HG03520 (cell line): ENCODE results near the gene EFCC1.
A peak's percentile ranks its signal among the peaks of the same experiment; 100 is the strongest.

Experiments used
- ATAC-seq: cut with Tn5 transposase; IDR thresholded peaks from one replicate; pipeline ENCODE4 v1.9.1; 2021; ENCODE audit warnings: mild to moderate bottlenecking, moderate library complexity; ENCODE audit not compliant: unreplicated experiment

EFCC1 gene

DNA sequence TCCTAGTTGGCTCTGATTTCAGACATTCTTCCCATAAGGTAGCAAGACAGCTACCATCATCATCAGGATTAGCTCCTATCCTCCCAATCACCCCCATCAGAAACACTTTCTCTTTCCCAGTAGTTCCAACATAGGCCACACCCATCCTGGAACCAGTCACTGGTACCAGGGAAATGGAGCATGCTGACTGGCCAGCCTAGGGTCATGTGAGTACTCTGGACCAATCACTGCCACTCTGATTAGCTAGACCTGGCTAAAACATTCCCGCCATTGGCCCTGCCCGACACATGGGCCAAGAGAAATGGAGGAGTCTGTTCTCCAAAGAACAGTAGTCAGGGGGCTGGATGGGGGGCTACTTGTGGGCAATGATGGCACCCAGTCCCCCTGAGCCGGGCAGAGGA is 12.4 kb downstream of the EFCC1 start:
- no peak for ATAC-seq

GRCh38 chr3:129014148-129014547 is 13.0 kb downstream of the EFCC1 start:
- ATAC-seq: no peak

DNA sequence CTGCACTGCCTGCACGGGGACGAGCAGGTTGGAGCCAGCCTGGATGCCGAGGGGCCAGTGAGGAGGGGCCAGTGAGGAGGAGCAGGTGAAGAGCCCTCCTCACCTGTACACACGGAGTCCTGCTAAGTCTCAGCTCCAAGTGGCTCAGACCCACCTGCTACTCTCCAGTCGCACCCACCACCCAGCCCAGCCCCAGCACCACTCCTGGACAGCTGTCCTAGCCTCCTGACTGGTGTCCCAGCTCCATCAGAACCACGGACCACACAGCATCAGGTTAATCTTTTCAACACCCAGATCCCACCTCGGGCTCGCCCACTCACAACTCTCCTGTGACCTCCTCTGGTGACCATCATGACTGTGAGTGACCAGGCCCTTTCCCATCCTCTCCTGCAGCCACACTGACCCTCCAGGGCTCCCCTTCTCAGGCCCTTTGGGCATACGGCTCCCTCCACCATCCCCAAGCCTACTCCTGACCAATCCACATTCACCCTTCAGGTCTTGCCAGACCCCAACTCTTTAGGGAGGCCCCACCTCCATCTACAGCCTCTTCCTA is 13.8 kb downstream of the EFCC1 start:
- ATAC-seq: no peak

GRCh38 chr3:129015388-129016105 is 14.4 kb downstream of the EFCC1 start:
- ATAC-seq: no peak

GRCh38 chr3:129016356-129016719 is 15.2 kb downstream of the EFCC1 start:
- ATAC-seq: no peak

DNA sequence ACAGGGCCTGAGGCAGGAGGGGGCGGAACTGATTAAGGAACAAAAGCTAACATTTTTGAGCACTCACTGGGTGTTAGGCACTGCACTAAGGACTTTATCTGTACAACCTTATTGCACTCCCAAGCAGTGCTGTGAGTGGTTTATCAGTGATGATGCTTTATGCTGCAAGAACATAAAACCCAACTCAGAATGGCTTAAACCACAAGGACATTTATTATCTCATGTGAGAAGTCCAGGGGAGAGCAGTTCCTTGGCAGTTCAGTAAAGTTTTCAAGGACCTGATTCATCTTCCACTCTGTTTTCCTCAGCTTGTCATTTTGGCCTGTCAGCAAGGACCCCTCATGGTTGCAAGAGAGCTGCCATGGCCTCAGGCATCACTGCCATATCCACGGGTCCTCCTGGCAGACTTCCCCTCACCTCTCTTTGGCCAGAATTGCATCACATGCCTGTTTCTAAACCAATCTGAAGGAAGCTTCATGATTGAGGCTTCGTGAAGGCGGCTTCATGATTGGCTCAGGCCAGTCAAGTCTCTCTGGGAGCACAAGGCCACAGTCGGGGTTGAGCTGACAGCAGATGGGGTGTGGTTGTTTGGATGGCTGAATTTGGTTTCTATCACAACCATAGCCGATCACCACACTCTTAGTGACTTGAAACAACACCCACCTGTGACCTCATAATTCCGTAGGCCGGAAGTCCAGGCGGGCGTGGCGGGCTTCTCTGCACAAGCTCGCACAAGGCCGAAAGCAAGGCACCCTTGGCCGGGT is 15.8 kb downstream of the EFCC1 start:
- ATAC-seq: no peak

GRCh38 chr3:129017484-129017899 is 16.4 kb downstream of the EFCC1 start:
- ATAC-seq: no peak

- ATAC-seq: no peak
These were observed 17.2 kb downstream of the EFCC1 start for GRCh38 chr3:129018271-129018670.

DNA sequence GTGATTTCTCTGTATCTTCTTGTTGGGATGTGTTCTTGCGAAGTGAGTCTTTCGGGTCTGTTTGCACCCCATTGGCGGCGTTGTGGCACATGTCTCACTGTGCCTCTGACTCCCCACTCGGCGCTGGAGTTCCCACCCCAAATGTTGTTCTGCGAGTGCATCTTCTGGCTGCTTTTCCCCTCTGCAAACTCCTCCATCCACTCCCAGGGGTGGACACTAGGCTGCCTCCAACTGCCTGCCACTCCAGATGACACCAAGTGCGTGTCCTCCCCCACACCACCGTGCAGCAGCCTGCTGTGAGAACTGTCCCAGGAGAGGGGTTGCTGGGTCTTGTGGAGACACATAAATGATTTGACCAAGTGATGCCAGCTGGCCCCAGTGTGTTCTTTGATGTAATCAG is 17.6 kb downstream of the EFCC1 start:
- no peak for ATAC-seq

- ATAC-seq: no peak
These were observed 18.2 kb downstream of the EFCC1 start for GRCh38 chr3:129019266-129019665.

DNA sequence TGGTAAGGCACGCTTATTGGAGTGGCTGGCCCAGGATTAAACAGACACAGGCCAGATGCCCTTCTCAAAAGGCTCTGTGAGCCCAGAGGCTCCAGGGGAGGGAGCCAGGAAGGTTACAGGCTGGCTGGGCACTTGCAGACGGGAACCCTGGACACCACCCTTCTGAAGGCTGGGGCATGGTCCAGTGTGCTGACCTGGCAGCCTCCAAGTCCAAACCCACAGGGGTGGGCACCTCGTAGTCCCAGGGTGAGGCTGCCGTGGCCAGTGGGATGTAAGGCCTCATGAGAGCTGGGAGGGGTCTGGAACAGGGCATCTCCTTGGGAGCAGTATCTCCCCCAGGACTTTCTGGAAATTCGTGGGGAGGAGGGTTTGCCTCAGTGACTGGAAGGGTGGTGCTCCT is 19.6 kb downstream of the EFCC1 start:
- ATAC-seq: no peak

DNA sequence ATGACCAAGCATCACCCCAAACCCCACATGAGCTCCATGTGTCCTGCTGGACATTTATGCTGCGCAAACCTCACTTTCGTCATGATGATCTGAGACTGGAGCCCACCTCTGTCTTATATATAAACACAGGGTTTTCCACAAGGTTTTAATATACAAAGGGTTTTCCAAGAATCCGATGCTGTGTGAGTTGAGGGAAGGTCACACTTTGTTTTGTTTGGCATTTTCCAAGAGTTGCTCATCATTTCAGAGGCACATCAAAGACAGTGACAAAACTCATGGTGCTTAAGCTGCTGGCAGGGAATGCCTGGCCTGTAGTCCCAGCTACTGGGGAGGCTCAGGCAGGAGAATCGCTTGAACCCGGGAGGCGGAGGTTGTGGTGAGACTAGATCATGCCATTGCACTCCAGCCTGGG is 20.0 kb downstream of the EFCC1 start:
- ATAC-seq: no peak

DNA sequence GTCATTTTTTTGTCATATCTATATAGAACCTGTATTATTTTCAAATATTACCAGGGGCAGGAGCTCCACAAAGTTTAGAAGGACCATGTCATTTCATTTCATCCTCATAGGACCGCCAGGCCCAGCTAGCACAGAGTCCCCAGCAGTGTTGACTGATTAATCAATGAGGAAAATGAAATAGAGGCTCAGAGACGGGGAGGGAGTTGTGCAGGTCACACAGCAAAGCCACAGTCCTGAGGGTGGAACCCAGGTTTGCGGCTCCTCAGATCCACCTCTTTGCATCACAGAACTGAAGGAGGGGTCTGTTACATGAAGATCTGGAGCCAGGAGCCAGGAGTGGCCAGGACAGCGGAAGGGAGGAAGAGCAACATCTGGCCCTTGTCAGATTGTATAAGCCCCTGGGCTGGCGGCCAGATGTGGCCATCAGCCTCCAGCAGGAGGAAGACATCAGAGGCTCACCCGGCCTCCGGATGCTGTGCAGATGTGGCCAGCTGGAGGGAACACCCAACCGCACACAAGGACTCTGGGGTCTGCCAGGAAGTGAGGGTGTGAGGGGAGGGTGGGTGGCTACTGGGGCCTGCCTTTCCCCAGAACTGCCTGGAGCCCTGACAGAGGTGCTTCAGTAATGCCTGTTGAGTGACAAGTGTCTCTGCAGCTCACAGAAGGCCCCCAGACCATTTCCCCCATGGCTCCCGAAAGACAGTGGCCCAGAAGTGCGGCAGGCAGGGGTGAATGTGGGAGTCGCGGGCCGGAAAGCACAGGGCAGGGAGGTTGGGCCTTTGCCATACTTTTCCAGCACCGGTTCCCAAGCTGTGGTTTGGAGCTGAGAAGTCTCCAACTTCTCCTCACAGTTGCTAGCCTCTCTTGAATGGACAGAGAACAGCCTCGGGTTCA is 21.3 kb downstream of the EFCC1 start:
- ATAC-seq: no peak

DNA sequence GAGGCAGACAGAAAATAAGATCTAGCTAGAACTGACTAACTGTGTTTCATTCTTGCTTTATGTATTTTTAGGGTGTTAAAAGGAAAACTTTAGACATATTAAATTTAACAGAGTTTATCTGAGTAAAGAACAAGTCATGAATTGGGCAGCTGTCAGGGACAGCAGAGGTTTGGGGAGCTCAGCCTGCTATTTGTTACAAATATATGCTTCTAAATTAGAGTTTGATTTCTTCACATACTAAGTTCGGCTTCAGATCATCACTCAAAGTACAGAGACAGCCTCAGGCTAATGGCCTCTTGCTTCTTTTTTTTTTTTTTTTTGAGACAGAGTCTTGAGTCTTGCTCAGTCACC is 21.9 kb downstream of the EFCC1 start:
- ATAC-seq: no peak

DNA sequence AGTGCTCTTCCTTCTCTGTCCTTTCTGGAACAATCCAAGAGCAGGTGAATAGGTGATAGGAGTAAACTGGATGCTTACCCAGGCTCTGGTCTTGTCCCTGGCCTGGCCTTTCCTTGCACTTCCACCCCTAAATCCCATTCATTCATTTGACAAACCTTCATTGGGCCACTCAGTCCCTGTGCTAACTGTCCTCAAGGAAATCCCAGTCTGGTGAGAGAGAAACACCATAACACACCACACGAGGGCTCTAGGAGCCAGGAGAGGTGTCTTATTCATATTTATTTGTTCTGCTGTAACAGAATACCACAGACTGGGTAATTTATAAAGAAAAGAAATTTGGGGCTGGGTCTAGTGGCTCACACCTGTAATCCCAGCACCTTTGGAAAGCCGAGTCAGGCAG is 22.8 kb downstream of the EFCC1 start:
- no peak for ATAC-seq

- no peak for ATAC-seq
These were observed 24.0 kb downstream of the EFCC1 start for GRCh38 chr3:129025108-129025507.

DNA sequence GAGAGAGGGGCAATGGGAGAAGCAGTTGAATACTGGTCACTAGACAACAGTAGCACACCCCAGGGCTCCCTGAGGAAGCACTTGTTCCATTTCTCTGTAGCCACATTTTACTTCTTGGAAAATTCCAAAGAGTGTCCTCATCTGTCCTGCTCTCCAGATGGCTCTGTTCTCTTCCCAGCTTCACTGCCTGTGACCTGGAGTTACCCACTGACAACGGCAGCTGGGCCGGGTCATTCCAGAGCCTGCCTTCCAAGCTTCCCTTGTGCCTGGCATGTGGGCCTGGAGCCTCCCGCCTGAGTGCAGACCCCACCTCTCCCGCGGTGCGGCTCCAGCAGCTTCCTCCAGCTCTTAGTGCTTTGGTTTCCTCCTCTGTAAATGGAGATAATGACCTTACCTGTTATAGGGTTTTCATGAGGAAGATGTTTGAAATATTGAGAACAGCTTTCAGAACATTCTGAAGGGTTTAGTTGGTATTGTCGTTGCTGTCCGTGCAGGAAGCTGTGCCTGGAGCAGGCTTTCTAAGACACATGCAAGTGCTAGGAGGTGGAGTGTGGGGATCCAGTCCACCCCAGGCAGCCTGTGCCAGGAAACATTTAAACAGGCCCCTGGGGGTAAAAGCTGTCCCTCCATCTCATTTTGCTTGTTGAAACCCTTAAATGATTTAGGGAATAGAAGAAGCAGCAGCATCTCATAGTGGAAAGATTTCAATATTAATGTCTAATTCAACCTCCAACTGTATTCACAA is 24.8 kb downstream of the EFCC1 start:
- ATAC-seq: no peak

GRCh38 chr3:129026728-129027543 is 25.8 kb downstream of the EFCC1 start:
- ATAC-seq: peak; percentile 99

- ATAC-seq: no peak
These were observed 26.4 kb downstream of the EFCC1 start for GRCh38 chr3:129027544-129027880.

DNA sequence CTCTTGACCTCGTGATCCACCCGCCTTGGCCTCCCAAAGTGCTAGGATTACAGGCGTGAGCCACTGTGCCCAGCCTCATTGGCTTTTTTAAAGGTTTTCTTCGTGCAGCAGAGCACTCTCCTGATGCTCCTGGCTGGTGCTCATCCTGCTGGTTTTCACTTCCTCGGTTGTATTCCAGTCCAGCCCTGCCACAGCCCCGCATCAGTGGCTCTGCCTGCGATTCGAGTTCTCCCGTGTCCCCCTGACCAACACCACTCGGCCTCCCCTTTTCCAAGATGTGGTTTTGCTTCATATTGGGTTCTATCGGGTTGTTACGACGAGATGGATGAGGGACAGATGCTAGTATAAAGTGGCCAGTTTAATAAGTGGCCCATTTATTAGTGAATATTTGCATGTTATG is 27.8 kb downstream of the EFCC1 start:
- no peak for ATAC-seq
